ENCODE measurements around the gene ARX. TPM values are rescaled to one million over a fixed set of nuclear protein-coding genes. Genes with fewer than 3 reads are reported as not detected.

ARX gene
- total and polyA plus RNA-seq, 2 of the 8 experiments (the other 6 are each of a cell fraction or from before 2014, with no cell fraction given), result not detected

DNA sequence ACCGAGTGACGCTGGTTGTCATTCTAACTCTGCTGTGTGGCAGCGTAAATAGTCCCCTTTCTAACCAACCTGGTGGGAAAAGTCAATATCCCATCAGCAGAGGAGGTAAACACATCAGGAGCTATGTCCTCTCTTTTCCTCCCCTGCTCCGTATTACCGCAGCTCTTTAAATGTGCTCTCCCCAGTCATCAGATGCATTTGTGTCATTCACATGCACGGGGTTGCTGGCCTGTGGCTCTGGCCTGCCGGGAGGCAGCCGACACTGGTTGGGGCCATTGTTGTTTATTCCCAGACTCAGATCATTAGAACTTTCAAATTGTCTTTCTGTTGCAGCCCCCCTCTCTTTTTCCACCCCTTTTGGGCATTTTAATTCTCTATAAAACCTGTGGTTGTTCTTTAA lies 21.9 kb downstream of the ARX start:
- FAIRE-seq (peak; percentile 84), DNase-seq (ENCODE audit: low read depth in 1 of 2, low spot score in 2 of 2) (no peak)
- Histone ChIP-seq H4K8ac (ENCODE audit: extremely low read depth, insufficient read depth, low read length) (no peak overlapping the region), H2BK5ac (ENCODE audit: low read depth, low read length) (no peak overlapping the region), H2BK120ac (replicated peaks; ENCODE audit: low read depth, low read length) (no peak overlapping the region), H3K27me3 (replicated peaks in 1 of 4; ENCODE audit: control insufficient read depth in 3 of 4, extremely low read depth in 1 of 4, insufficient read depth in 3 of 4, low read length in 3 of 4) (peaks cover 0 to 8% (median 0%) of the 10 kb centered on the region in 4 experiments; a peak in 1 of 7 replicates), H2AK5ac (ENCODE audit: low read depth, low read length) (no peak overlapping the region), H3K9ac (replicated peaks in 1 of 4; ENCODE audit: extremely low read depth in 1 of 4, low read depth in 3 of 4, low read length in 3 of 4) (no peak overlapping the region), H3K36me3 (ENCODE audit: control insufficient read depth in 2 of 4, insufficient read depth in 4 of 4, low read length in 3 of 4) (0 out of 8 replicates have a peak, but pooled peaks cover 0 to 3% (median 0%) of the 10 kb centered on the region in 4 experiments), H2BK12ac (ENCODE audit: low read depth, low read length) (no peak overlapping the region), H4K91ac (replicated peaks; ENCODE audit: insufficient read length, low read length) (no peak overlapping the region), H3K56ac (replicated peaks; ENCODE audit: insufficient read length, low read depth, low read length) (no peak overlapping the region), H3K4me1 (replicated peaks in 1 of 4; ENCODE audit: control insufficient read depth in 3 of 4, insufficient read depth in 4 of 4, low read length in 3 of 4) (peaks cover 0 to 19% (median 12%) of the 10 kb centered on the region in 4 experiments), H3K18ac (ENCODE audit: extremely low read depth, low read length) (no peak overlapping the region; the same call in 1 of the 2 replicates), H3K9me3 (ENCODE audit: insufficient read depth in 2 of 2, low read depth in 1 of 2, low read length in 1 of 2) (no peaks in the 10 kb centered on the region), H3K4me3 (ENCODE audit: extremely low read depth in 1 of 4, insufficient read depth in 2 of 4, low read depth in 3 of 4, low read length in 4 of 4) (no peak overlapping the region), H2BK20ac (ENCODE audit: low read length) (no peak overlapping the region), H2BK15ac (ENCODE audit: low read length) (no peak overlapping the region), H3K4me2 (ENCODE audit: insufficient read depth in 1 of 2, low read depth in 2 of 2, low read length in 2 of 2) (0 out of 4 replicates have a peak overlapping the region, but pooled peaks have one; percentile 42), H3K79me1 (ENCODE audit: low read depth, low read length) (no peaks in the 10 kb centered on the region), H4K5ac (ENCODE audit: insufficient read length, low read depth, low read length) (no peak overlapping the region), H3K79me2 (ENCODE audit: control insufficient read depth in 1 of 2, insufficient read depth in 2 of 2, low read length in 2 of 2) (no peaks in the 10 kb centered on the region), H2AFZ (ENCODE audit: low read length) (no peak overlapping the region), H3K4ac (replicated peaks; ENCODE audit: insufficient read length, low read depth, low read length) (no peak overlapping the region), H3K23ac (ENCODE audit: insufficient read length) (no peak overlapping the region), H3K27ac (ENCODE audit: low read depth, low read length) (no peak overlapping the region), H3K14ac (ENCODE audit: insufficient read length) (no peak overlapping the region), H4K20me1 (replicated peaks in 1 of 2; ENCODE audit: control insufficient read depth in 1 of 2, insufficient read depth in 2 of 2, low read length in 2 of 2) (no peaks in the 10 kb centered on the region), H3K23me2 (ENCODE audit: low read depth, low read length) (no peaks in the 10 kb centered on the region)
- CTCF ChIA-PET (ENCODE audit: partially characterized antibody), result no interaction called here
- POLR2A ChIA-PET (ENCODE audit: partially characterized antibody), result no interaction called here
- WGBS, 2 experiments (ENCODE audit: extremely low coverage in 1 of 2, insufficient coverage in 1 of 2, insufficient read length in 1 of 2, insufficient replicate concordance in 2 of 2, low coverage in 1 of 2, low lambda C conversion rate in 2 of 2, missing lambda C conversion rate in 1 of 2), result 50% methylated on average over 8 of the region's 8 CpGs; no CpG with 5 or more reads in 1 of the 2 experiments
- no peak for TF ChIP-seq BRCA1 (IDR thresholded peaks at IDR 0.05; ENCODE audit: low read depth, low read length)
- TF ChIP-seq RNF2 (IDR thresholded peaks at IDR 0.05; ENCODE audit: borderline replicate concordance, low read depth, low read length, missing control alignments, poor library complexity, severe bottlenecking), result no peak
- TF ChIP-seq GTF2F1 (IDR thresholded peaks at IDR 0.05; ENCODE audit: borderline replicate concordance, low read depth, low read length), result no peak
- TF ChIP-seq SP2 (IDR thresholded peaks at IDR 0.05; ENCODE audit: low read length), result no peak
- TF ChIP-seq, protein P1, sequence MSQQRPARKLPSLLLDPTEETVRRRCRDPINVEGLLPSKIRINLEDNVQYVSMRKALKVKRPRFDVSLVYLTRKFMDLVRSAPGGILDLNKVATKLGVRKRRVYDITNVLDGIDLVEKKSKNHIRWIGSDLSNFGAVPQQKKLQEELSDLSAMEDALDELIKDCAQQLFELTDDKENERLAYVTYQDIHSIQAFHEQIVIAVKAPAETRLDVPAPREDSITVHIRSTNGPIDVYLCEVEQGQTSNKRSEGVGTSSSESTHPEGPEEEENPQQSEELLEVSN (IDR thresholded peaks at IDR 0.05), result no peak
- no peak for TF ChIP-seq RAD21 (IDR thresholded peaks at IDR 0.05 in 1 of 2, conservative IDR thresholded peaks at IDR 0.05 in 1 of 2; ENCODE audit: low read depth in 2 of 2, low read length in 2 of 2)
- no peak for TF ChIP-seq SAP30 (IDR thresholded peaks at IDR 0.05; ENCODE audit: insufficient read depth, insufficient replicate concordance, low read length)
- no peak for TF ChIP-seq JUN (IDR thresholded peaks at IDR 0.05; ENCODE audit: low read depth, low read length)
- no peak for TF ChIP-seq NANOG (IDR thresholded peaks at IDR 0.05; ENCODE audit: insufficient read depth, low read depth, low read length, poor library complexity, severe bottlenecking)
- no peak for TF ChIP-seq MAX (IDR thresholded peaks at IDR 0.05)
- TF ChIP-seq ZNF274 (IDR thresholded peaks at IDR 0.05; ENCODE audit: borderline replicate concordance, extremely low read depth, low read length), result no peak
